NCI-H2029 (cell line): Measurements from ENCODE around the gene GOLGA2.

ENCODE experiments used
- DNase-seq: peaks from one replicate; lab custom pipeline; 2025; lab: John Stamatoyannopoulos, UW

GOLGA2 gene

GRCh38 chr9:128213746-128214497, 61.9 kb downstream of the GOLGA2 start:
- DNase-seq, result no peak

GRCh38 chr9:128211981-128212281, 63.9 kb downstream of the GOLGA2 start:
- no peak for DNase-seq

GRCh38 chr9:128211186-128211980, 64.4 kb downstream of the GOLGA2 start:
- no peak for DNase-seq

DNA sequence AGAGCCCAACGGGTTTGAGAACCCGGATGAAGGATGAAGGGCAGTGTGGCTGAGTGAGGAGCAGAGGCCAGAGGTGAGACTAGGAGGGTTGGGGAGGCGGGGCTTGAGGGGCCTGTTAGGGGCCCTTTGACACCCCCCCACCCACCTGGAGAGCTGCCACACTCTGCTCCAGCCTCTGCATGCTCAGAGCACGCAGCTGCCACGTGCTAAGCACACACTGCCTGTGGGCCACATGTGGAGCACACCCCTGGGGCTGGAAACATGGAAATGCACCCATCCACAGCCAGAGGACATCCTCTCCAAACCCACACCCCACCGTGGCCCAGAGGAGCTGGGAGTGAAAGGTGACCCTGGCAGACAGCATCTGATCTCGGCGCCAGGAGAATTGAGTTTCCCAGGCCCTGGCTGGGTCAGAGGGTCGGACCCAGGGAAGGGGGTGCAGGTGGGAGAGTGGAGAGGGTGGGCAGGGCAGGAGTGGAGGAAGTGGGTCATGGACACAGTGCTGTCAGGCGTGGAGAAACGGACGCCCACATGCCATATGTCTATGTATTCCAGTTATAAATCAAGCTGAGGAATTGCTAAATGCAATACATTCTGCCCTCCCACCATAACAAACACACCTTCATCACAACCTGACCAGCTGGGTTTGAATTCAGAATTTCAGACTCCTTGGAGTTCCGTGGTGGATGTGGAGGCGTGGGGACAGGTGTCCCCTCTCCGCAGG, 66.7 kb downstream of the GOLGA2 start:
- no peak for DNase-seq

DNA sequence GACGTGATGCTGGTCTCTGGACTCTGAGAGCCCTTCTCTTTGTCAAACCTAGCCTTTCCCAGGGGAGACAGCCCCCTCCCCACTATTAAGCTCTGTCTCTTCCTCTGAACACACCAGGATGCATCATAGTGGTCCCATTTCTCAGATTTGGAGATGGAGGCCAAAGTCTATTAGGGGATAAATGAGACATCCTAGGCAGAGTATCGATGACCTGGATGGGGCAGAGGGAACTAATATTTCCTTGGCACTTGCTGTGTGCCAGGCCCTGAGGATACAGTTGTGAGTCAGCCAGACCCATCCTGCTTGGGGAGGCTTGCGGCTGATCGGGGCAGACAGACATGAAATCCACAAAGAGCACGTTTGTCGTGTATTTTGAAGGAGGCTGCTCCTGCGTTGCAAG, 67.4 kb downstream of the GOLGA2 start:
- no peak for DNase-seq

DNA sequence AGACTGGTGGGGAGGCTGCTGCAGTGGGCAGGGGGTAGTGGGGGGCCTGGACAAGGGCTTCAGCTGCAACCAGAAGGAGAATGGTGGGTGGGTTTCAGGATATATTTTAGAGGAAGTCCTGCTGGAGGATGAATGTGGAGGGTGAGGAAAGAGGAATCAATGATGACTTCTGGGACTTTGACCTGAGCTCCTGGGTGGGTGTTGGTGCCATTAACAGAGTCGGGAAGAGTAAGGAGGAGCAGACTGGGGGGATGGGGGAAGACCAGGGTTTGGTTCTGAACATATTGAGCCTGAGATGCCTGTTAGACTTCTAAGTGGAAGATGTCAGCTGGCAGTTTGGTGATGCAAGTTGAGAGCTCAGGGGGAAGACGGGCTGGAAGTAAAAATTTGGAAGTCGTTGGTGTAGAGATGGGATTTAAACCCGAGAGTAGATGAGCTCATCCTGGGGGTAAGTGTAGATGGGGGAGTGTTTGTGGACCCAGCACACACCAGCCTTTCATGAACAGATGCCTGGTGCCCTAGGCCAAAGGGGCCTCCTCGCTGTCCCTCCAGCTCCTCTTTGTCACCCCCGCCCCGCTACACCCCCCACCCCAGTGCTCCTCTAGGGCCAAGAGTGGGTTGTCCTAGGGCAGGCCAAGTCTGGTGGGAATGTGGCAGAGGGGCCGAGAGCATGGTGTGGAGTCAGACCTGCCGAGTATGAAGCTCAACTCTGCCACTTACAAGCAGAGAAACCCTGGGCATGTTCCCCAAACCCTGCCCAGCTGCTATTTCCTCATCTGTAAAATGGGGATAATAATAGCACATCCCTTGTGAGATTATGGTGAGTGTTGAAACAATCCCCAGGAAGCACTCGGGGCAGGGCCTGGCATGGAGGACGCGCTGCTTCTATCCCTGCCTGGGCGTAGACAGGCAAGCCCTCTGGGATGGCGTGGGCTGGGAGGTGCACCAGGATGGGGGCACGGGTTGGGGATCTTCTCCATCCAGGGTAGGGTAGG, 68.6 kb downstream of the GOLGA2 start:
- no peak for DNase-seq

DNA sequence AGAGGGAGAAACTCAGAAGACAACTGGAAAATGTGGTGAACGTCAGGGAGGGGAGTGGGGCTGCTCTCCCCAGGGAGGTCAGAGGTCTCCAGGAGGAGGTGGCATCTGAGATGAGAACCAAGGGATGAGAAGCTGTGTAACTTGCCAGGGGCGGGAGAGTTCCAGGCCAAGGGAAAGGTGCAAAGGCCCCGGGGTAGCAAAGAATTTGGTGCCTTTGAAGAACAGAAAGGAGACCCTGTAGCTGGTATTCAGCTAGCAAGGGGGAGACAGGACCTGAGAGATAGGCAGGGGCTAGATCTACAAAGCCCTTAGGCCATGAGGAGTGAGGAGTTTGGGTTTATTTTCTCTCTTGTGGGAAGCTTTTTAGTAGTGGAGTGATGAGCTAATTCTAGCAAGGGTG, 69.3 kb downstream of the GOLGA2 start:
- DNase-seq, result no peak
